GM21529 (cell line): ENCODE measurements around the gene MOGAT3.

Experiments
- ATAC-seq: cut with Tn5 transposase; IDR thresholded peaks from one replicate; pipeline ENCODE4 v1.9.1; 2021; ENCODE audit not compliant: unreplicated experiment

MOGAT3 gene

GRCh38 chr7:101233907-101234547, 33.2 kb upstream of the MOGAT3 start:
- ATAC-seq = no peak

GRCh38 chr7:101232141-101232850, 31.5 kb upstream of the MOGAT3 start:
- no peak for ATAC-seq

GRCh38 chr7:101231644-101232043, 30.8 kb upstream of the MOGAT3 start:
- no peak for ATAC-seq

GRCh38 chr7:101226721-101227120, 25.9 kb upstream of the MOGAT3 start:
- no peak for ATAC-seq

GRCh38 chr7:101225650-101226049, 24.8 kb upstream of the MOGAT3 start:
- no peak for ATAC-seq

GRCh38 chr7:101223528-101223927, 22.7 kb upstream of the MOGAT3 start:
- no peak for ATAC-seq

GRCh38 chr7:101222275-101222830, 21.5 kb upstream of the MOGAT3 start:
- ATAC-seq = no peak

GRCh38 chr7:101220295-101220694, 19.5 kb upstream of the MOGAT3 start:
- ATAC-seq = no peak

GRCh38 chr7:101218236-101219125, 17.6 kb upstream of the MOGAT3 start:
- peak; percentile 5 for ATAC-seq

- ATAC-seq = peak; percentile 67
Measured at GRCh38 chr7:101217388-101218235, 16.8 kb upstream of the MOGAT3 start, which contains the start of the genes PLOD3 and ZNHIT1. Gene PLOD3 (minus strand): TSS chr7:101217581. CDS start chr7:101217274, 307 bp downstream. Gene ZNHIT1 (plus strand): TSS chr7:101218165. CDS start chr7:101218196, 31 bp downstream.

- ATAC-seq = peak; percentile 18
Measured at GRCh38 chr7:101216860-101217387, 16.1 kb upstream of the MOGAT3 start.

- ATAC-seq = no peak
Measured at GRCh38 chr7:101216001-101216859, 15.4 kb upstream of the MOGAT3 start.

- no peak for ATAC-seq
Measured at GRCh38 chr7:101212014-101212413, 11.2 kb upstream of the MOGAT3 start.

- no peak for ATAC-seq
Measured at GRCh38 chr7:101211501-101211900, 10.7 kb upstream of the MOGAT3 start.

- ATAC-seq = no peak
Measured at GRCh38 chr7:101210143-101210542, 9.3 kb upstream of the MOGAT3 start.

GRCh38 chr7:101208794-101209193, 8.0 kb upstream of the MOGAT3 start:
- no peak for ATAC-seq

GRCh38 chr7:101207459-101207858, 6.6 kb upstream of the MOGAT3 start:
- ATAC-seq = no peak

- ATAC-seq = no peak
Measured at GRCh38 chr7:101206665-101207042, 5.8 kb upstream of the MOGAT3 start.
